ENCODE data around the gene STARD8.

STARD8 gene

GRCh38 chrX:68762766-68763165 lies 115.3 kb downstream of the STARD8 start:
- DNase-seq (ENCODE audit: low read depth, low spot score): no peak

GRCh38 chrX:68763481-68763880 lies 116.0 kb downstream of the STARD8 start:
- DNase-seq (ENCODE audit: low read depth, low spot score): no peak
- H3K4me3 ChIP-seq (ENCODE audit: low read length): no peak overlapping the region

More at GRCh38 chrX:68762766-68763165, 115.3 kb downstream of the STARD8 start:
- H3K4me3 ChIP-seq (ENCODE audit: low read length): no peak overlapping the region
